Choroid plexus epithelial cell (primary cell): ENCODE data around the gene CHST13.

ENCODE experiments used
- DNase-seq: peaks from one replicate; pipeline ENCODE4 v3.0.0-alpha.2; 2010; ENCODE audit warnings: low read depth
- H3K4me3 ChIP-seq: 2 replicates; pipeline ENCODE4 v1.5.1; 2011; ENCODE audit warnings: low read depth, mild to moderate bottlenecking, control low read depth, low read length, moderate library complexity
- TF ChIP-seq, protein P1 (sequence below): conservative IDR thresholded peaks from 2 replicates; pipeline ENCODE4 v1.5.1; 2011; ENCODE audit warnings: low read depth, mild to moderate bottlenecking, control low read depth, inconsistent platforms, low read length, moderate library complexity

The CHST13 gene

DNA sequence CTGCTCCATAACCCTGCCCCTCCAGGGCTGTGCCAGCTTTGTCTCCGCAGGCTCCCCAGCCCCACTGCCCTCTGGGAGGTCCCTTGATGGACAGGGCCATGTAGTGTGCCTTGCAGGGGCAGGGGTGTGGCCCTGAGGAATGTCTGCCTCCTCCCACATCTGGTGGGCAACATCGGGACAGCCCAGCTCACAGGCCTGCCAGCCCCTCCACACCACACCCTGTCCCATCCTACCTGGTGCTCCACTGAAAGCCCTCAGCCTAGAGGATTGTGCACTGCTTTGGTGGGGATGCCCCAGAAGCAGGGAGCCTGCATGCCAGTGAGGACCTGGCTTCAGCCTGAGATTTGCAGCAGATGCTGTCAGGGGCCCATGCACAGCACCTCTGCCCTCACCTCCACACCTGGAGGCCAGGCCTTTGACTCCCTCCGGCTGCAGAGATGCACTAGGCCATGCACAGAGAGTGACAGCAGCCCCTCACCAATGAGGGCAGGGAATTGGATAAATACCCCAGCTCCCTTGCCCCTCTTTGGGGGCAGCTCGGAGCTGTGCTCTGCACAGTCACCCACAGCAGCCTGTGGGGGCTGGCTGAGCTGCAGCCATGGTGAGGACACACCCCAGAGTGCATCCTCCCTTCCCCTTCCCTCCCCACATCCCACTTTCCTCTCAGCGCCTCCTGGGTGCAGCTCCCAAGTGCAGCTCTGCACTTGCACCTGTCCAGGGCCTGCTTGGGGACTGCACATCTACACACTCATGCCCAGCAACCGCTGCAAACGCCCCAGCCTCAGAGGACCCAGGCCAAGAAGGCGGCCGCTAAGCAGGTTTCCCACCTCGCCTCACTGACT, 32.1 kb downstream of the CHST13 start:
- TF ChIP-seq, protein P1, sequence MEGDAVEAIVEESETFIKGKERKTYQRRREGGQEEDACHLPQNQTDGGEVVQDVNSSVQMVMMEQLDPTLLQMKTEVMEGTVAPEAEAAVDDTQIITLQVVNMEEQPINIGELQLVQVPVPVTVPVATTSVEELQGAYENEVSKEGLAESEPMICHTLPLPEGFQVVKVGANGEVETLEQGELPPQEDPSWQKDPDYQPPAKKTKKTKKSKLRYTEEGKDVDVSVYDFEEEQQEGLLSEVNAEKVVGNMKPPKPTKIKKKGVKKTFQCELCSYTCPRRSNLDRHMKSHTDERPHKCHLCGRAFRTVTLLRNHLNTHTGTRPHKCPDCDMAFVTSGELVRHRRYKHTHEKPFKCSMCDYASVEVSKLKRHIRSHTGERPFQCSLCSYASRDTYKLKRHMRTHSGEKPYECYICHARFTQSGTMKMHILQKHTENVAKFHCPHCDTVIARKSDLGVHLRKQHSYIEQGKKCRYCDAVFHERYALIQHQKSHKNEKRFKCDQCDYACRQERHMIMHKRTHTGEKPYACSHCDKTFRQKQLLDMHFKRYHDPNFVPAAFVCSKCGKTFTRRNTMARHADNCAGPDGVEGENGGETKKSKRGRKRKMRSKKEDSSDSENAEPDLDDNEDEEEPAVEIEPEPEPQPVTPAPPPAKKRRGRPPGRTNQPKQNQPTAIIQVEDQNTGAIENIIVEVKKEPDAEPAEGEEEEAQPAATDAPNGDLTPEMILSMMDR, result no peak
- DNase-seq, result no peak
- no peak overlapping the region for H3K4me3 ChIP-seq

DNA sequence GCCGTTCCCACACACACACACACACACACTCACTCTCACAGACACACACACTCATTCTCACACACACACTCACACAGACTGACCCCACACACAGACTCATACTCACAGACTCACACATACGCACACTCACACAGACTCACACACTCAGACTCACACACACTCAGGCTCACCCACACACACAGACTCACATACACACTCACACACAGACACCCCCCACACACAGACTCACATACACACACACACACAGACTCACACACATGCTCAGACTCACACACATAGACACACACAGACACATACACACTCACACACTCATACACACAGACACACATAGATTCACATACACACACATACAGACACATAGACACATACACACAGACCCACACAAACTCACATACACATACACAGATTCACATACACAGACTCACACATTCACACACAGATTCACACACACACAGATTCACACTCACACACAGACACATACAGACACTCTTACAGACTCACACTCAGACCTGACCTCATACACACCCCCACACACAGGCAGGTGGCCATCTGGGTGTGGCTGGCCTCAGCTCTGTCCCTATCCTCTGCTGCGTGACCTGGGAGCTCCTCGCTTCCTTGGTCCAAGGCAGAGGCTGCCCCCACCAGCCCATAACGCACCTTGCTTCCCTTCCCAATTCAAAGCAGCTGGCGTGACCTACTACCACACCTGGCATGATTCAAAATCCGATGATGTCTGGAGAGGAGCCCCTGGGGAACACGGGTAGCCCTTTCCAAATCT, 32.9 kb downstream of the CHST13 start:
- no peak overlapping the region for H3K4me3 ChIP-seq
- TF ChIP-seq, protein P1, result no peak
- DNase-seq, result no peak

DNA sequence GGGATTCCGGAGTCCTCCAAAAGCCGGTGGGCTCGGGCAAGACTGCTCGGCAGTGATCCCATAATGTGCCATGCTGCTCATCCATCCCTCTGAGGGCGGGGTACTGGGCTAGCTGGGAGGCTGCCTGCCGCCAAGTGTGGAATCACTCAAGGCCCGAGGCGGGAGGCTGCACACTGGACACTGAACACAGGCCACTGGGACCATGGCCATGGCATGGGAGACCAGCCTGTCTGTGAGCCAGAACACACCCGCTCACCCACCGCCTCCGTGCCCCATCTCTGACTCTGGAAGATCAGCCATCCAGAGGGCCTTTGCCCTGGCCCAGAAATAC, 33.4 kb downstream of the CHST13 start:
- no peak overlapping the region for H3K4me3 ChIP-seq
- no peak for DNase-seq
- TF ChIP-seq, protein P1, result no peak

DNA sequence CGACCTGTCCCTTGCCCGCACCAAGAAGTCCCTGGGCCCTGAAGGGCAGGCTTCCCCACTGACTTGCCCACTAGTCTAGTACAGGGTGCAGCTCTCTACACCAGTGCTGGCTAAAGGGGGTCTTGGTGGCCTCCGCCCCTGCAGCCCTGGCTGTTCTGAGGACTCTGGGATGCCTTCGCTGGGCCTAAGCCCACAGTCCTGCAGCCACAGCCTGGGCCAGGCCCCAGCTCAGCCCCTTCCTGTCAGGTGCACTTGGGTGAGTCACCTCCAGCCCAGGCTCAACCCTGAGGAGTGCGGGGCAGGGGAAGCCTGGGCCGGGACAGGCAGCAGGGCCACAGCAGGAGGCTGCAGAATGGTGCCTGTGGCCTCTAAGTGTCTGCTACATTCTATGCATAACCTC, 33.8 kb downstream of the CHST13 start:
- TF ChIP-seq, protein P1, result no peak
- no peak overlapping the region for H3K4me3 ChIP-seq
- DNase-seq, result no peak

DNA sequence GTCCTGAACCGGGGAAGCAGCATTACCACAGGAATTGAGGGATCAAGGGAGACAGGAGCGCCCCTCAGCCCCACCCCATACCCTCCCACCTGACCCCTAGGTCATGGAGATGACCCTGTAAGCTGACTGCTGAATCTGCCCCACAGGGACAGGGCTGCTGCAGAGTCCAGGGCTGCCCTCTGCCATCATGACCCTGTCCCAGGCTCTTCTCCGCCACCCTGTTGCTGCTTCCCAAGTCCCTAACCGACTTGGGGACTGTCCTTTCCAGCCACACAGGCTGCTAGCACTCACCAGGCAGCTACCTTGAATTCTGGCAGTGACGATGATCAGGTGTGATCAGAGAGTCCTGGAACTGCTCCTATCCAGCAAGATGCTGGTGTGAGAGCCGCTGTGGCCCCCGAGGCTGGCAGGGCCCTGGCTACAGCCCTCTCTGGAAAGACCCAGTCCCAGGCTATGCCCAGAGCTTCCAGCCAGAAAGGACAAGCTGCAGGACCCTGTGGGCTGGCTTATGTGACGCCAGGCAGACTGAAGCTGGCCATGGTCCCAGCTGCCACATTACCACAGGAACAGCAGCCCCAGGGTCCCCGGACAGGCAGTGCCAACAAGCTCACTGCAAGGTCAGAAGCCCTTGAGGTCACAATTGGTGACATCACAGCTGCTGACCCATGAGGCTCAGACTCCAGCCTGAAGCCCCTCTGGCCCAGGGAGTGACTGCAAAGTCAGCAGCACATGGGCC, 34.5 kb downstream of the CHST13 start, which contains the start of gene C3orf22:
Gene C3orf22, minus strand, starts transcription at position 597 of the 736 bp plus-strand sequence. CDS start 5,542 bp downstream, outside the sequence.
- H3K4me3 ChIP-seq, result no peak within 1 kb of the TSS
- DNase-seq, result no peak
- TF ChIP-seq, protein P1, result no peak

DNA sequence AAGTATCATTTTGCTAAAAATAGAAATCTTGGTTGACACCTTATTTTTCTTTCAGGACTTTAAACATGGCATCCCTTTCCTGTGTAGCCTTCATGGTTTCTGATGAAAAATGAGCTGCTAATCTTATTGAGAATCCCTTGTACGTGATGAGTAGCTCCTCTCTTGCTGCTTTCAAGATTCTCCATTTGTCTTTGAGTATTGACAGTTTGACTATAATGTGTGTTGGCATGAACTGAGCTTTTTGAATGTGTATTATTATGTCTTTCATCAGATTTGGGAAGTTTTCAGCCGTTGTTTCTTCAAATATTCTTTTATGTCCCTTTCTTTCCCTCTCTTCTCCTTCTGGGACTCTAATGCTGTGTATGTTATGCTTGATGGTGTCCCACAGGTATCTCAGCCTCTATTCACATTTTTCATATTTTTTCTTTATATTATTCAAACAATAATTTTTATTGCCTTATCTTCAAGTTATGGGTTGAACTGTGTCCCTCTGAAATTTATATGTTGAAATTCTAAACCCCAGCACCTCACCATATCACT, 38.9 kb downstream of the CHST13 start:
- no peak for DNase-seq
- TF ChIP-seq, protein P1, result no peak
- H3K4me3 ChIP-seq, result no peak overlapping the region
